IMR-90 (cell line): ENCODE measurements around the gene PRKN.

ENCODE experiments used
- BHLHE40 ChIP-seq: fragments of 150-350 bp; IDR thresholded peaks from 2 replicates; pipeline ENCODE4 v1.6.1; 2016; ENCODE audit warnings: mild to moderate bottlenecking, low read depth, low read length
- CEBPB ChIP-seq: IDR thresholded peaks from 2 replicates; pipeline ENCODE4 v1.6.1; 2012; ENCODE audit warnings: low read depth, low read length, improper control_type of control experiment
- CTCF ChIP-seq: conservative IDR thresholded peaks from 2 replicates; pipeline ENCODE4 v1.5.1; 2012; ENCODE audit warnings: mild to moderate bottlenecking, low read depth, low read length, improper control_type of control experiment
- NFE2L2 ChIP-seq: fragments of 150-350 bp; IDR thresholded peaks from 2 replicates; pipeline ENCODE4 v1.6.1; 2016; ENCODE audit warnings: low read depth, mild to moderate bottlenecking, low read length
- POLR2A ChIP-seq: IDR thresholded peaks from 2 replicates; pipeline ENCODE4 v1.6.1; 2012; ENCODE audit warnings: mild to moderate bottlenecking, low read depth, low read length
- RAD21 ChIP-seq: IDR thresholded peaks from 2 replicates; pipeline ENCODE4 v1.6.1; 2012; ENCODE audit warnings: low read length, improper control_type of control experiment
- RCOR1 ChIP-seq: IDR thresholded peaks from 2 replicates; pipeline ENCODE4 v1.6.1; 2012; ENCODE audit warnings: mild to moderate bottlenecking, low read length, improper control_type of control experiment; ENCODE audit not compliant: insufficient replicate concordance
- RFX5 ChIP-seq: IDR thresholded peaks from 2 replicates; pipeline ENCODE4 v1.8.0; 2012; ENCODE audit warnings: low read depth, mild to moderate bottlenecking, low read length, moderate library complexity
- SMC3 ChIP-seq: fragments of 150-350 bp; IDR thresholded peaks from 2 replicates; pipeline ENCODE4 v1.6.1; 2016; ENCODE audit warnings: low read depth, mild to moderate bottlenecking, antibody characterized with exemption, low read length, moderate library complexity
- USF2 ChIP-seq: fragments of 150-350 bp; IDR thresholded peaks from 2 replicates; pipeline ENCODE4 v1.6.1; 2017; ENCODE audit warnings: mild to moderate bottlenecking, antibody characterized with exemption, low read length, low read depth

- TF ChIP-seq CTCF (no peak), RCOR1 (no peak), POLR2A (no peak), NFE2L2 (no peak), RAD21 (no peak), RFX5 (no peak), SMC3 (no peak), BHLHE40 (no peak), CEBPB (no peak), USF2 (no peak)
Observed at GRCh38 chr6:161411265-161411944, 1316.2 kb downstream of the PRKN start.
